C4-2B (cell line): ENCODE measurements around the gene STAP1.

ENCODE experiments used
- ZFX ChIP-seq: fragments of 450-650 bp; IDR thresholded peaks from 2 replicates; pipeline ENCODE4 v1.6.1; 2017
- TF ChIP-seq, protein P1 (sequence below): fragments of 450-650 bp; conservative IDR thresholded peaks from 2 replicates; pipeline ENCODE4 v1.5.1; 2017; ENCODE audit warnings: mild to moderate bottlenecking

DNA sequence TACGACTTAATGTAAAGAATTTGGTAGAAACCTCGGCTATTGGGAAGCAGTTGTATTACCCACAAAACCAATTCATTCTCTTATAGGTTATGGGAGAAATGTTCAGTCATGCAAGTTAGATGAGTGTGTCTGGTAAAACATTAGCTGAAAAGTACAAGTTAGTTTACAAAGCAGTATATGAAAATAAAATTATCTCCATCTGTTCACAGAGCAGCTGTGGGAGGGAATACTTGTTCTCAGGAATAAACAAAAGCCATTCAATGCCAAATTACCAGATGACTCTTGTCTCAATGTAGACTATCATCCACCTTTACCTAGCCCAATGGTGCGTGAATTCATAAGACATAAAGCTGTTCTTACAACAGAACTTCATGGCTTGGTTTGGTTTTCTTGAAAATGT lies 28.6 kb downstream of the STAP1 start:
- TF ChIP-seq ZFX = no peak
- TF ChIP-seq, protein P1, sequence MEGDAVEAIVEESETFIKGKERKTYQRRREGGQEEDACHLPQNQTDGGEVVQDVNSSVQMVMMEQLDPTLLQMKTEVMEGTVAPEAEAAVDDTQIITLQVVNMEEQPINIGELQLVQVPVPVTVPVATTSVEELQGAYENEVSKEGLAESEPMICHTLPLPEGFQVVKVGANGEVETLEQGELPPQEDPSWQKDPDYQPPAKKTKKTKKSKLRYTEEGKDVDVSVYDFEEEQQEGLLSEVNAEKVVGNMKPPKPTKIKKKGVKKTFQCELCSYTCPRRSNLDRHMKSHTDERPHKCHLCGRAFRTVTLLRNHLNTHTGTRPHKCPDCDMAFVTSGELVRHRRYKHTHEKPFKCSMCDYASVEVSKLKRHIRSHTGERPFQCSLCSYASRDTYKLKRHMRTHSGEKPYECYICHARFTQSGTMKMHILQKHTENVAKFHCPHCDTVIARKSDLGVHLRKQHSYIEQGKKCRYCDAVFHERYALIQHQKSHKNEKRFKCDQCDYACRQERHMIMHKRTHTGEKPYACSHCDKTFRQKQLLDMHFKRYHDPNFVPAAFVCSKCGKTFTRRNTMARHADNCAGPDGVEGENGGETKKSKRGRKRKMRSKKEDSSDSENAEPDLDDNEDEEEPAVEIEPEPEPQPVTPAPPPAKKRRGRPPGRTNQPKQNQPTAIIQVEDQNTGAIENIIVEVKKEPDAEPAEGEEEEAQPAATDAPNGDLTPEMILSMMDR = no peak
